ENCODE results near the gene ODR4. TPM values are rescaled to one million over a fixed set of nuclear protein-coding genes. Genes with fewer than 3 reads are reported as not detected.

The ODR4 gene
- total RNA-seq, 6 donors from 2014 or later: 10.7 to 36.7 (median 19.2) TPM

- no peak overlapping the region for H3K4me3 ChIP-seq
- no peaks in the 10 kb centered on the region for H3K9me3 ChIP-seq
- DNase-seq (no peak), ATAC-seq (ENCODE audit: low FRiP score in 2 of 2) (no peak)
- TF ChIP-seq POLR2AphosphoS5 (IDR thresholded peaks at IDR 0.05) (no peak), POLR2A (IDR thresholded peaks at IDR 0.05) (no peak), CTCF (IDR thresholded peaks at IDR 0.05) (no peak), EP300 (IDR thresholded peaks at IDR 0.05) (no peak)
- H3K27ac ChIP-seq: no peak overlapping the region
- H3K4me1 ChIP-seq: no peaks in the 10 kb centered on the region
- WGBS, 2 donors: 80 to 82% methylated on average over 2 of the region's 2 CpGs
- H3K27me3 ChIP-seq: no peaks in the 10 kb centered on the region
- no peaks in the 10 kb centered on the region for H3K36me3 ChIP-seq
Observed at GRCh38 chr1:186465946-186466345, 90.3 kb downstream of the ODR4 start.

Other genes starting within 250 kb of the ODR4 start
- gene PRG4, start 79.6 kb upstream of the ODR4 start, total RNA-seq: 10 to 100 TPM in 2 of 6 donors, 1 to 10 TPM in 3, under 1 TPM in 1; 0.39 to 23.7 (median 9.7) TPM
- gene TPR, start 585 bp upstream of the ODR4 start, total RNA-seq: 100 to 1,000 TPM in 2 of 6 donors, 10 to 100 TPM in 4; 42.2 to 132 (median 82.3) TPM
- not detected for gene PDC, start 85.3 kb downstream of the ODR4 start, total RNA-seq

Data from upper lobe of left lung (tissue), 6 donors.